MCF 10A (cell line): Measurements from ENCODE around the gene RAX. TPM values are rescaled to one million over a fixed set of nuclear protein-coding genes. Genes with fewer than 3 reads are reported as not detected.

Source experiments
- BruUV-seq: library from RNA; stranded (reverse); fragments of 400-500 nt; replicated peaks from 2 replicates; lab custom pipeline; 2021; lab: Mats Ljungman, UMichigan
- CTCF ChIA-PET: fragments of 300-600 bp; sonication (Branson Sonifier 250); formaldehyde crosslinking; extraction: SDS; loops from one replicate; lab custom pipeline; 2021; ENCODE audit warnings: antibody characterized with exemption, inconsistent platforms; lab: Yijun Ruan, JAX
- POLR2A ChIA-PET: fragments of 300-600, 350-650 bp; sonication (Branson Sonifier 250); formaldehyde crosslinking; extraction: SDS; loops from one replicate; lab custom pipeline; 2020; ENCODE audit warnings: antibody characterized with exemption, inconsistent platforms; lab: Yijun Ruan, JAX
- DNase-seq: peaks from one replicate; pipeline ENCODE4 v3.0.0-alpha.2; 2018; ENCODE audit not compliant: unreplicated experiment
- H3K27ac Mint-ChIP-seq: one replicate; pipeline ENCODE4 v1.8.0; 2022; ENCODE audit warnings: mild to moderate bottlenecking, low read depth, mixed read lengths; ENCODE audit not compliant: unreplicated experiment
- H3K27me3 Mint-ChIP-seq: one replicate; pipeline ENCODE4 v1.8.0; 2022; ENCODE audit warnings: mixed read lengths; ENCODE audit not compliant: insufficient read depth, unreplicated experiment
- H3K36me3 Mint-ChIP-seq: one replicate; pipeline ENCODE4 v1.8.0; 2022; ENCODE audit warnings: mild to moderate bottlenecking, moderate library complexity, mixed read lengths; ENCODE audit not compliant: insufficient read depth, unreplicated experiment
- H3K4me1 Mint-ChIP-seq: one replicate; pipeline ENCODE4 v1.8.0; 2022; ENCODE audit warnings: mixed read lengths; ENCODE audit not compliant: insufficient read depth, unreplicated experiment
- H3K4me3 Mint-ChIP-seq: one replicate; pipeline ENCODE4 v1.8.0; 2022; ENCODE audit warnings: mild to moderate bottlenecking, moderate library complexity, mixed read lengths; ENCODE audit not compliant: unreplicated experiment
- H3K9me3 Mint-ChIP-seq: one replicate; pipeline ENCODE4 v1.8.0; 2022; ENCODE audit warnings: mixed read lengths; ENCODE audit not compliant: unreplicated experiment
- CTCF ChIP-seq: fragments of 200-600 bp; IDR thresholded peaks from one replicate; pipeline ENCODE4 v1.8.0; 2022; ENCODE audit warnings: antibody characterized with exemption, mild to moderate bottlenecking; ENCODE audit not compliant: unreplicated experiment
- intact Hi-C: fragments of 100-400 bp; cut with micrococcal nuclease; formaldehyde crosslinking; loops from 2 replicates; pipeline ENCODE4 v1.14.1; 2022
- total RNA-seq: library from RNA; stranded (reverse); gene quantifications from 2 replicates; pipeline ENCODE4 v1.2.3, GENCODE V29; 2022

Gene RAX
- total RNA-seq, 1 experiment from 2014 or later, result not detected

DNA sequence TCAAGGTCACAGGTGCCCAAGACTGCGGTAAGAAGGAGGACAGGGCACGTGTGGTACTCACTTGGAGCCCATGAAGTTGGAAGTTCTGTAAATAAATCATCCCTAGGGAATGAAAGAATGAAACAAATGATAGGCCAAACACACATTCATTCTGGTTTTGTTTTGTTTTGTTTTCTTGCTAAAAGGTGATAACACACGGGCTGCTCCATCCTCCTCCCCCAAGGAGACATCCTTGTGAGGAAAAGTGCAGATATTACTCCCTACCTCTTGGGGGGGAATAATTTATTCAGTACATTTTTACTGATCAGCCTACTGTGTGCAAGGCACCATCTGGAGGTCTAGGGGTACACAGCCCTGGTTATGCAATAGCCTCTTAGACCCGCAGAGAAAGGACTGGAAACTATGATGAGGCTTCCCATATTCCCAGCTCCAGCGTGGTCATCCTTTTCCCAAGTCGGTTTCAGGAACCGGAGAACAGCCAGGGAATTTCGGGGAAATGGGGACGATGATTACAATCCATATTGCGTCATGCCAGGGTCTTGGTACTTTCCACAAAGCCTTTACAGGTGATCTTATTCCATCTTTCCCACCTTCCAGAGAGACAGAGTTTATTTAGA is 6.3 kb downstream of the RAX start:
- Mint-ChIP-seq H3K4me1 (no peaks in the 10 kb centered on the region), H3K9me3 (no peaks in the 10 kb centered on the region), H3K4me3 (no peak overlapping the region), H3K27me3 (peaks cover 87% of the 10 kb centered on the region), H3K36me3 (no peaks in the 10 kb centered on the region), H3K27ac (no peak overlapping the region)
- DNase-seq, result no peak
- no TSS peak for BruUV-seq
- intact Hi-C loops, result no loop called here
- no peak for TF ChIP-seq CTCF
- ChIA-PET CTCF (interaction anchor here (0.7 to 1.7 kb wide), 2 partner anchors 136 to 190 kb away, joined by 6 read pairs; no protein-coding TSS in a partner anchor), POLR2A (no interaction called here)

DNA sequence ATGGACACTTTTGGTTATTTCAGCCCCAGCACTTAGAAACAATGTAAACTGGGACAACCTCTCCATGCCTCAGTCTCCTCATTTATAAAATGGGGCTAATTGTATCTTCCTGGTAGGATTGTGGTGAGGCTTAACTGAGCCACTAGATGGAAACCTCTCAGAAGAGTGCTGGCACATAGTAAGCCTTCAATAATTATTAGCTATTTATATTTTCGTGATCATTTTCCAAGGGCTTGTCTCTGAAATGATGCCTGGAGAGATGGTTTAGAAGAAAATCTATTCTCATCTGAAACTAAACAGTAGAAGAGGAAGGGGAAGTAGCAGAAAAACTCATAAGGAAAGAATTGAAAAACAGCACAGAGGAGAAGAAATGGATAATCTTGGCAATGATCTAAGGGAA is 6.8 kb downstream of the RAX start:
- no peak for DNase-seq
- Mint-ChIP-seq H3K36me3 (no peaks in the 10 kb centered on the region), H3K27me3 (peaks cover 84% of the 10 kb centered on the region), H3K9me3 (no peaks in the 10 kb centered on the region), H3K4me3 (no peak overlapping the region), H3K27ac (no peak overlapping the region), H3K4me1 (no peaks in the 10 kb centered on the region)
- CTCF ChIA-PET, result interaction anchor here (1.7 kb wide), 1 partner anchor 136 kb away, joined by 6 read pairs; no protein-coding TSS in a partner anchor
- POLR2A ChIA-PET, result no interaction called here
- no peak for TF ChIP-seq CTCF
- intact Hi-C loops, result no loop called here
- BruUV-seq, result no TSS peak

- Mint-ChIP-seq H3K27me3 (peaks cover 81% of the 10 kb centered on the region), H3K4me1 (no peaks in the 10 kb centered on the region), H3K9me3 (no peaks in the 10 kb centered on the region), H3K27ac (no peak overlapping the region), H3K36me3 (no peaks in the 10 kb centered on the region), H3K4me3 (no peak overlapping the region)
- no peak for TF ChIP-seq CTCF
- ChIA-PET POLR2A (no interaction called here), CTCF (interaction anchor here (1.7 kb wide), 1 partner anchor 137 kb away, joined by 6 read pairs; no protein-coding TSS in a partner anchor)
- no peak for DNase-seq
- intact Hi-C loops, result no loop called here
- BruUV-seq, result no TSS peak
Observed at GRCh38 chr18:59265974-59266369, 7.3 kb downstream of the RAX start.

- Mint-ChIP-seq H3K36me3 (no peaks in the 10 kb centered on the region), H3K27me3 (peaks cover 81% of the 10 kb centered on the region), H3K27ac (no peak overlapping the region), H3K9me3 (no peaks in the 10 kb centered on the region), H3K4me1 (no peaks in the 10 kb centered on the region), H3K4me3 (no peak overlapping the region)
- TF ChIP-seq CTCF, result no peak
- DNase-seq, result no peak
- intact Hi-C loops, result no loop called here
- ChIA-PET POLR2A (interaction anchor here (0.6 to 0.7 kb wide), 2 partner anchors 36 to 47 kb away, joined by 3 read pairs; no protein-coding TSS in a partner anchor), CTCF (interaction anchor here (0.8 to 1.7 kb wide), 2 partner anchors 12 to 137 kb away, joined by 3 to 6 read pairs; no protein-coding TSS in a partner anchor)
- no TSS peak for BruUV-seq
Observed at GRCh38 chr18:59265246-59265973, 7.8 kb downstream of the RAX start.
